Midbrain (tissue), 1 donor: ENCODE measurements around the gene RASL12.
A peak's percentile ranks its signal among the peaks of the same experiment; 100 is the strongest.
"Not testable (repeated sequence)": the region's sequence is repeated elsewhere in the genome, so short reads cannot be mapped to it uniquely, and the experiment has no call there.

Experiments
- DNase-seq: peaks from one replicate; lab custom pipeline; 2025; lab: John Stamatoyannopoulos, UW

RASL12 gene

GRCh38 chr15:65075607-65076395, 8.0 kb upstream of the RASL12 start:
- not testable (repeated sequence) for DNase-seq

- DNase-seq, result not testable (repeated sequence)
Observed at GRCh38 chr15:65074946-65075345, 7.2 kb upstream of the RASL12 start.

DNA sequence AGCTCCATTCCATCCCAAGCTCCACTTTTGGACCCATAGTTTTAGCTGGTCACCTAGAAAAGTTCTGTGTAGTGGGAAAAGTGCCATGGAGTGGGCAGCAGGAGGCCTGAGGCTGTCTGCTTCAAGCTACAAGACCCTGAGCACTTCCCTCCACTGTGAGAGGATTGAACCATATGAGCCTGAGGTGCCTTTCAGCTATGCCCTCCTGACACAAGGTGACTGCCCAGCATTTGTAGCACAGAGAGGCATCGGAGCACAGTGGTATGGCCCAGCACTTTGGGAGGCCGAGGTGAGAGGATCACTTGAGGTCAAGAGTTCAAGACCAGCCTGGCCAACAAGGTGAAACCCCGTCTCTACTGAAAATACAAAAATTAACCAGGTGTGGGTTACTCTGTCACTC, 4.8 kb upstream of the RASL12 start:
- DNase-seq, result no peak

DNA sequence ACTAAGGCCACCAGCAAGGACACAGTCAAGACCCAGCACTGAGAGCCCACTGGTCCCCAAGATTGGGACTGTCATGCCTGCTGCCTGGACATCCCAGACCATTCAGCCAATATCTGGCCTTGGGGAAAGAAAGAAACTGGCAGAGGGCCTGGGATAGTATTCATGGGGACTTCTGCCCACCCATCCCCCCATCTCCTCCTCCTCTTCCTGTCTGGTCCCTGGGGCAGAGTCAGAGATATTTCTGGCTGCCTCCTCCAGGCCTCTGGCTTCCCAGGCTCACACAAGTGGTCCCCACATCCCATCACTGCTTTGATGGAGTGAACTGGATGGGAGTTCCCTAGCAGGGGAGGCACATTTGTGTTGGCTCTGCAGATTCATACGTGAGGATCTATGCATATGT, 4.2 kb upstream of the RASL12 start:
- DNase-seq, result no peak

DNA sequence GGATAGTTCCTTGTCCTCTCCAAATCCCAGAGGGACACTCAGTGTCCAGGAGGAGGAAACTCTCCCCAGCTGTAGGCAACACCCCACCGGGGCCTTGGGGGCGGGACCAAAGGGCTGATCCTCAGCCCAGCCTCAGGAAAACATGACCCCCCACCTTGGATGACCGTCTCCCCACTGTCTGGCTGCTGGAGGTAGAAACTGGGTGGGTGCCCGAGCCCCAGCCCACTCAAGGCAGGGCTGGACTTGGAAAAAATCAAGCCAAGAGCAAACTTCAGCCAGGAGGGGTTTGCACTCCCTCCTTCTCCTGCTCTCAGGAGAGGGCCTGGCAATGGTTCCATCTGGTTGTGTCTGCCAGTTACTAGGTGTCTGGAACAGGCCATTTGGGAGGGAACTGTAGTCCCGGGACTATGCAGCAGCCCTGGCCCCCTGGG, 3.6 kb upstream of the RASL12 start:
- peak; percentile 63 for DNase-seq

- DNase-seq, result no peak
Observed at GRCh38 chr15:65069779-65070546, 2.2 kb upstream of the RASL12 start.

DNA sequence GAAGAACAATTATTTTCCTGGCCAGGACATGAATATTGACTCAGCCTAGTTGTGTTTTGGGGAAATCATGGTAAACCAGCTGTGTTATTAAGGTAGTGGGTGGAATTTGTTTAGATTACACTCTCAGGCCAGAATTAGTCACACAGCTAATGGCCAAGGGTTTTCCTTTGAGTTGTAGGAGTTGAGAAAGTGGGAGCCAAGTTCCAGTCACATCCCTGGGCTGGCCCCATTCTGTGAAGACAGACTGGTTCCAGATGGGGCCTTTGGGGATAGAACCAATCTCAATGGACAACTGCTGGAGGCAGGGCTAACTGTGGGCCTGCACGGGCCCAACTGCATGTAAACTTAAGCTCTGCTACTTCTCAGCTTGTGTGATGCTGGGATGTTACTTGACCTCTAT, 1.4 kb upstream of the RASL12 start:
- no peak for DNase-seq

DNA sequence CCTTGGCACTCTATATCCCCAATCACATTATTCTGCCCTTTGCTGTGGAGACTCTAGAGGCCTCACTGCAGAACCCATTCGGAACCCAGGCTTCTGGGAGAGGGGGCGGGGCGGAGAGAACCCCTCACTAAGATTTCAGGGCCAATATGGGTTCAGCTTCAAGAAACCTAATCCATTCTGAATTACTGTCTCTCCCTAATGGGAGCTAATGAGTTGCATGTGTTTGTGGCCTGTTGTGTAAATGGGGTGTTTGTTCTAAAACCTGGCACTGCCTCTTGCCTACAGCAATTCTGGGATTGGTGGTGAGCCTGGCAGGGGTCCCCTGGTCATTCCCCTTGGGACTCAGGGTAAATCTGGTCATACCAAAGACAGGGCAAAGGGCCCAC, 605 bp upstream of the RASL12 start:
- DNase-seq, result peak; percentile 33

DNA sequence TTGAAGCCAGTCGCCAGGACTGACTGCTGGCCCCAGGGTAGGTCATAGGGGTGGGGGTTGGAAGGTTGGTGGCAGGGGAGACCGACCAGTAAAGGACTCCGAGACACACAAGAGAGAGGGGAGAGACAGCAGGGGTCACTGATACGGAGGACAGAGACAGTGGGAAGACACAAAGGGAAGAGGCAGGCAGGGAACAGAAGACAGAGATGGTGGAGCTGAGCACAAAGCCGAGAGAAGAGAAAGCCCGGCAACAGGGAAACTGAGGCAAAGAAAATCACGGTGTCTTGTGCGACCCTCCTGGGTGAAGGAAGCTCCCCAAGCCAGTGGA, 510 bp downstream of the RASL12 start:
- DNase-seq, result no peak

DNA sequence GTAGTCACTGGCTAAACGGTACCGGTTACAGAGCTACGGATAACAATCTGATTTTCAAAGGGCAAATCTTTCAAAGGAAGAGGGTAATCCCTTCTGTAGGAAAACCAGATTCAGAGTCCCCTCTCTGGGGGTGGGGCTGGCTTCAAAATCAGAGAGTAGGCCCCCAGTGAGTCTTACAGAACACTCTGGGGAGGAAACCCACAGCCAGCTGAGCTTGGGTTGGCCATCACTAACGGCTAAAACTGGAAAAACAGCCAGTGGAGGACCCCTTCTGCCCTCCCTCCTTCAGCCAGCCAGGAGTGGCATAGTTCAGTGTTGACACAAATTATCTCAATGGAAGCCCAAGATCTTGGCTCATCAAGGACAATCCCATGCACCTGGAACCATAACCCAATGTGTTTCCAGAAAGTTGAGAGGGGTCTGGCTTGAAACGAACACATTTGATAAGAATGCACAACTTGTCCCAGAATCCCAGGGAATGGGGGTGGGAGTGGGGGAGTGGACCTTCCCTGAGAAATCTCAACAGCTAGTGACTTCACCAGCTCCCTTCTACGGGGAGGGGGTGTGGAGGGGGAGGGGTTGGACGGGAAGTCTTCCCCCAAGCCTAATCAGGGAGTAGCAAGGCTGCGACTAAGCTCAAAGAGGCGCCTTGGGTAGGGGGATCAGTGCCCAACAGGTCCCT, 1.0 kb downstream of the RASL12 start:
- DNase-seq, result peak; percentile 39

DNA sequence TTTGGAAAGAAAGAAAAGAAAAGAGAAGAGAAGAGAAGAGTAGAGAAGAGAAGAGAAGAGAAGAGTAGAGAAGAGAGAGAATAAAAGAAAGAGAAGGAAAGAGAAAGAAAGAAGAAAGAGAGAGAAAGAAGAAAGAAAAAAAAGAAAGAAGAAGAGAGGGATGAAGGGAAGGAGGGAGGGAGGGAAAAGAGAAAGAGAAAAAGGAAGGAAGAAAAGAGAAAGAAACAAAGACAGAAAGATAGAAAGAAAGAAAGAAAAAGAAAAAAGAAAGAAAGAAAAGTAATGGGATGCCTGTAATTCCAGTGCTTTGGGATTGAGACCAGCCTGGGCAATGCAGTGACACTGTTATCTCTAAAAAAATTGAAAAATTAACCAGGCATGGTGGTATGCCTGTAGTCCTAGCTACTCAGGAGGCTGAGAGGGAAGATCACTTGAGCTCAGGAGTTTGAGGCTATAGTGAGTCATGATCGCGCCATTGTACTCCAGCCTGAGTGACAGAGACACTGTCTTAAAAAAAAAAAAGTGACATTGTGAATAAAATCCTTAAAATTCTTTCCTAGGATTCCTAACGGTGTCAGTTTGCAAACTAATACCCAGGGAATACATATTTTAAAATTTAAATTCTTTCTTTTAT, 1.7 kb downstream of the RASL12 start:
- DNase-seq, result no peak

DNA sequence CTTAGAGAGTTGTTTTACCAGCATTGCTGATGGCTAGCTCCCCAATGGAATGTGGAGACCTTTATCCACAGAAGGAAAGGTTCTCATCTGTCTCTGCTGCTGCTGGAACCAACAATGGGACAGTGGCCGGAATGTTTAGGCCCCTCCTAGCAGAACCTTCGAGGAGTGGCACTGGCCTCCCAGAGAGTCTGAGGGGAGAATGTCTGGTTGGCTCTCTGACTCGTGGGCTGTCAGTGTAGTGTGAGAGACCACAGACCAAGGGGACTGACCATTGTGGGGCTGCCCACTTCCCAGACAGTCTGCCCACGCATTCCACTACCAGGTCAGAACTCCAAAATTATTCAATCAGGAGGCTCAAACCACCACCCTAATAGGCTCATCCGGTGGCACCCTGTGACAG, 5.1 kb downstream of the RASL12 start:
- DNase-seq, result no peak

DNA sequence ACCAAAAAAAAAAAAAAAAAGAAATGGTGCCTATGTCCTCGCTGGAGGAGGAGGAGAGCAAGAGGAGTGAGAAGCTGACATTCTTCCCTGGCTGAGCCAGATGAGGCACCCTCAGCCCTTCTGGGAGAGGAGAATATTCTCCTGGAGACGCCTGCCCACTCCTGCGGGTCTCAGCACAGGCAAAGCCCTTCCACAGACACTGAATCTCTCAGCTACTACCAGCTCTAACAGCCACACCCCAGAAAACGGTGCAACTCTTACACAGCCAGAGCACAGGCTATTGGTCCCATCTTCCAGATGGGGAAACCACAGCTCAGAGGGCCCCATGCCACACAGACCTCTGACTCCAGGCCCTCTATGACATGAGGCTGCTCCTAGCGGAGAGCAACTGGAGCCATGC, 5.7 kb downstream of the RASL12 start:
- no peak for DNase-seq

GRCh38 chr15:65060641-65061397, 7.0 kb downstream of the RASL12 start:
- DNase-seq, result peak; percentile 79

DNA sequence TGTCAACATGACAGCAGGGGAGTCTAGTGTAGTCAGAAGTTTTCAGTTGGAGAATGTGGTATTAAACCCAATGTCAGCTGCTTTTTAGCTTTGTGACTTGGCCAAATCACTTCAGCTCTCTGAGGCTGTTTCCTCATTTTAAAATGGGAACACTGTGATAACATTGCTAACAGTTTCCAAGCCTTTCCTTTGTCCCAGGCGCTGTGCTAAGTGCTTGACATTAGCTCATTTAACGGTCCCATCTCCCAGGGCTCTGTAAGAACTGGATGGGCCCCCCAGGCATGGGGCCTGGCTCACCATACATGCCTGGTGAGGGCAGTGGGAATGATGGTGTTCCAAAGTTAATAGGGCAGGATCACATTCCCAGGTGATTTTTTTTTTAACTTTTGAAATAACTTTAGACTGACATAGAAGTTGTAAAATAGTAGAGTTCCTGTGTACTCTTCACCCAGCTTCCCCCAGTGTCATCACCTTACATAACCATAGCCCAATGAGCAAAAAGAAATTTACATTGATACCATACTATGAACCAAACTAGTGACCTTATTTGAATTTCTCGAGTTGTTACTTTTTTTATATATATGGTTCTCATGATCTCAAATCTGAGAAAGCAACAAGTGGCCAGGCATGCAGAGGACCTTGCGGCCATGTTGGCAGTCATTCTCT, 7.7 kb downstream of the RASL12 start:
- DNase-seq, result peak; percentile 21

DNA sequence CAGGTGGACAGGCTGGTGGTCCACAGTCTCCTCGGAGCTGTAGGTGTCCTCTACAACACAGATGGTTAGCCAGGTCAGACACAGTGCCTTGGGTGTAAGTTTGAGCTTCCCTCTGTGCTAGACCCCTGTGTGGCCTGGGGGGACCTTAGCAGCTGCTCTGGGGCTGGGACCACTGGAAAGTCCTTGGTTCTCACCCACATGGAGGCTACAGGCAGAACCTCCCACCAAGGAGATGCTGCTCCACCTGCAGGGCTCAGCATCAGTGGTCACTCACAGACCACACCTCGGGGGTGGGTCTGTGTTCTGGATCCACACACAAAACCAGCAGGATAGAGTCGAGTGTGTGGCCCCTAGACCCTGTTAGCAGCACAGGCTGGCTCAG, 8.4 kb downstream of the RASL12 start:
- no peak for DNase-seq

GRCh38 chr15:65058394-65059368, 9.1 kb downstream of the RASL12 start:
- DNase-seq, result peak; percentile 71

DNA sequence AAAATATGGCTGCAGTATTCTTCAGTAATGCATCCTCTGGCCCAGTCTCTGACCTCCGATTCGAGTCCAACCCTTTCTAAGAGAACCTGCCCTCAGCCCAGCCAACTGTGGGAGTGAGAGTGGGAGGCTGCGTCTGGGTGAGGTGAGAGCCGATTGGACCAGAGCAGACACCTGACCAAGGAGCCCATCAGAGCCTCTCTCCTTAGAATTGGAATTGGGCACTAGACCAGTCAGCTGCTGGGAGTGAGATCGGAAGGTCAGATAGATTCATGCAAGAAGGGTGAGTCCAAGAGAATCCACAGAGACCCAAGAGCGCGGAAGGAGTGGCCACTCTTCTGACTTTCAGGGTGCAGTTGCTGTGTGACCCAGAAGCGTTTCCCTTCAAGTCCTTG, 10.2 kb downstream of the RASL12 start:
- DNase-seq, result no peak

GRCh38 chr15:65056868-65057548, 10.8 kb downstream of the RASL12 start:
- no peak for DNase-seq
